Glutamatergic neuron (in vitro differentiated cells): ENCODE data around the gene PLEKHA1. TPM values are rescaled to one million over a fixed set of nuclear protein-coding genes. Genes with fewer than 3 reads are reported as not detected.

Source experiments
- DNase-seq: peaks from one replicate; pipeline ENCODE4 v3.0.0; 2022
- H3K27ac Mint-ChIP-seq: one replicate; pipeline ENCODE4 v1.8.0; 2020; ENCODE audit warnings: mild to moderate bottlenecking, mixed read lengths, inconsistent platforms; ENCODE audit not compliant: unreplicated experiment
- H3K27me3 Mint-ChIP-seq: one replicate; pipeline ENCODE4 v1.8.0; 2020; ENCODE audit warnings: mild to moderate bottlenecking, moderate library complexity, mixed read lengths, inconsistent platforms; ENCODE audit not compliant: unreplicated experiment
- H3K36me3 Mint-ChIP-seq: one replicate; pipeline ENCODE4 v1.8.0; 2020; ENCODE audit warnings: mild to moderate bottlenecking, mixed read lengths, inconsistent platforms; ENCODE audit not compliant: unreplicated experiment
- H3K4me1 Mint-ChIP-seq: one replicate; pipeline ENCODE4 v1.8.0; 2020; ENCODE audit warnings: mild to moderate bottlenecking, low read depth, mixed read lengths, inconsistent platforms; ENCODE audit not compliant: unreplicated experiment
- H3K4me3 Mint-ChIP-seq: one replicate; pipeline ENCODE4 v1.8.0; 2020; ENCODE audit warnings: mild to moderate bottlenecking, mixed read lengths, inconsistent platforms; ENCODE audit not compliant: unreplicated experiment
- H3K9me3 Mint-ChIP-seq: one replicate; pipeline ENCODE4 v1.8.0; 2020; ENCODE audit warnings: mild to moderate bottlenecking, moderate library complexity, mixed read lengths, inconsistent platforms; ENCODE audit not compliant: unreplicated experiment
- microRNA-seq: library from miRNA; unstranded; fragments of <30 nt; microRNA quantifications from one replicate; pipeline ENCODE4, GENCODE V29; 2020; ENCODE audit not compliant: unreplicated experiment
- total RNA-seq: library from RNA; stranded (reverse); fragmentation: NEBNext Ultra II Directional; extraction: Animal tissue kit (Norgen Biotek cat#: 25700); gene quantifications from one replicate; pipeline ENCODE4 v1.2.1, GENCODE V29; 2021; ENCODE audit not compliant: unreplicated experiment
- TF ChIP-seq, protein P1 (sequence below): fragments of 200-600 bp; sonication (generic); IDR thresholded peaks from one replicate; pipeline ENCODE4 v1.5.0; 2021; ENCODE audit not compliant: partially characterized antibody, unreplicated experiment

Gene PLEKHA1
- total RNA-seq, 1 donor from 2014 or later = 31.4 TPM

DNA sequence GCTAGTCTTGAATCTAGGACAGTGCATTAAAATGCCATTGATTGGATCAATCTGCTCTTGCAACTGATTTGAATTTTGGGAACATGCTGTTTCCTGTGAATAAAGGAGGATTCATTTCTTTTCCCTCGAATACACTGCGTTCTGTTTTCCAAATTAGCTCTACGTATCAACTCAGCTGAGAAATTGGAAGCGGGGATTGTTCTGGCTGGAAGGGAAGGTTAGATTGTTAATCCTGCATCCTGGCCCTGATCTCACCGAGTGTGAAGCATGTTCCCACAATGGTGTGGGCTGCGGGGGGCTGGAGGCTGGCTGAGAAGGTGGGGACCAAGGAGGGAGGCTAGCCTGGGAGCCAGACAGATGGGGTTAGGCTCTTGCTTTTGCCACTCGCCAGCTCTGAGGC lies 104.5 kb downstream of the PLEKHA1 start:
- no peak overlapping the region for H3K27ac Mint-ChIP-seq
- H3K4me1 Mint-ChIP-seq = peaks cover 26% of the 10 kb centered on the region
- peaks cover 2% of the 10 kb centered on the region for H3K27me3 Mint-ChIP-seq
- peaks cover 5% of the 10 kb centered on the region for H3K36me3 Mint-ChIP-seq
- TF ChIP-seq, protein P1, sequence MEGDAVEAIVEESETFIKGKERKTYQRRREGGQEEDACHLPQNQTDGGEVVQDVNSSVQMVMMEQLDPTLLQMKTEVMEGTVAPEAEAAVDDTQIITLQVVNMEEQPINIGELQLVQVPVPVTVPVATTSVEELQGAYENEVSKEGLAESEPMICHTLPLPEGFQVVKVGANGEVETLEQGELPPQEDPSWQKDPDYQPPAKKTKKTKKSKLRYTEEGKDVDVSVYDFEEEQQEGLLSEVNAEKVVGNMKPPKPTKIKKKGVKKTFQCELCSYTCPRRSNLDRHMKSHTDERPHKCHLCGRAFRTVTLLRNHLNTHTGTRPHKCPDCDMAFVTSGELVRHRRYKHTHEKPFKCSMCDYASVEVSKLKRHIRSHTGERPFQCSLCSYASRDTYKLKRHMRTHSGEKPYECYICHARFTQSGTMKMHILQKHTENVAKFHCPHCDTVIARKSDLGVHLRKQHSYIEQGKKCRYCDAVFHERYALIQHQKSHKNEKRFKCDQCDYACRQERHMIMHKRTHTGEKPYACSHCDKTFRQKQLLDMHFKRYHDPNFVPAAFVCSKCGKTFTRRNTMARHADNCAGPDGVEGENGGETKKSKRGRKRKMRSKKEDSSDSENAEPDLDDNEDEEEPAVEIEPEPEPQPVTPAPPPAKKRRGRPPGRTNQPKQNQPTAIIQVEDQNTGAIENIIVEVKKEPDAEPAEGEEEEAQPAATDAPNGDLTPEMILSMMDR = no peak
- DNase-seq = no peak
- H3K4me3 Mint-ChIP-seq = no peak overlapping the region
- H3K9me3 Mint-ChIP-seq = peaks cover 2% of the 10 kb centered on the region

GRCh38 chr10:122480146-122480833 lies 105.8 kb downstream of the PLEKHA1 start:
- no peak overlapping the region for H3K4me3 Mint-ChIP-seq
- no peak for DNase-seq
- peaks cover 2% of the 10 kb centered on the region for H3K9me3 Mint-ChIP-seq
- H3K4me1 Mint-ChIP-seq = peaks cover 16% of the 10 kb centered on the region
- H3K27ac Mint-ChIP-seq = no peak overlapping the region
- TF ChIP-seq, protein P1 = no peak
- peaks cover 5% of the 10 kb centered on the region for H3K36me3 Mint-ChIP-seq
- H3K27me3 Mint-ChIP-seq = peaks cover 2% of the 10 kb centered on the region

GRCh38 chr10:122481296-122482056 lies 107.0 kb downstream of the PLEKHA1 start:
- no peak for DNase-seq
- peaks cover 2% of the 10 kb centered on the region for H3K9me3 Mint-ChIP-seq
- TF ChIP-seq, protein P1 = no peak
- H3K4me1 Mint-ChIP-seq = peaks cover 5% of the 10 kb centered on the region
- no peak overlapping the region for H3K27ac Mint-ChIP-seq
- no peak overlapping the region for H3K4me3 Mint-ChIP-seq
- peaks cover 5% of the 10 kb centered on the region for H3K36me3 Mint-ChIP-seq
- peaks cover 2% of the 10 kb centered on the region for H3K27me3 Mint-ChIP-seq

Small RNAs within 50 kb of the gene (microRNA-seq; reads per million reads assigned to microRNA genes)
- 0.83 reads per million for gene MIR3941

Other genes starting within 250 kb of the PLEKHA1 start
- 0.98 TPM for gene BTBD16, start 103.4 kb upstream of the PLEKHA1 start, total RNA-seq
- not detected for gene ARMS2, start 79.9 kb downstream of the PLEKHA1 start, total RNA-seq
- 1.4 TPM for gene HTRA1, start 86.8 kb downstream of the PLEKHA1 start, total RNA-seq
- 0.17 TPM for gene DMBT1, start 186.0 kb downstream of the PLEKHA1 start, total RNA-seq